Globus pallidus (tissue), 1 donor: ENCODE measurements around the gene MCFD2.
"Not testable (repeated sequence)": the region's sequence is repeated elsewhere in the genome, so short reads cannot be mapped to it uniquely, and the experiment has no call there.

Experiments used
- DNase-seq: peaks from one replicate; pipeline ENCODE4 v3.0.0-alpha.2; 2015; ENCODE audit warnings: low spot score

MCFD2 gene

DNA sequence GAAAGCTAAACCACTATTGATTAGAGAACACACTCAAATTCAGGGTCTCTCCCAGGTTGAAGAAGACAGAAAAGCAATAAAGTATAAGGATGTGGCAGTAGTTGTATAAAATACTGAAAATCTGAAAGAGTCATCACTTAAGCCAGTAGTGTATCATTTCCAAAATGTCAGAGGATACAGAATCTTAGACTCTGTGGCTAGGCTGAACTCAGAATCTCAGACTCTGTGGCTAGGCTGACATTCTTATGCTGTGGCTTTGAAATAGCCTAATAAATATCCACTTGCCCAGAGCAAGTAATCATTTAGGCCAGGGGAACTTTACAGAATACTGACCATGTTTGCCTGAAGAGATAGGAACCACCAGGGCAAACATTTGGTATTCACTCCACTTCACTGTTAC lies 13.1 kb downstream of the MCFD2 start:
- no peak for DNase-seq

DNA sequence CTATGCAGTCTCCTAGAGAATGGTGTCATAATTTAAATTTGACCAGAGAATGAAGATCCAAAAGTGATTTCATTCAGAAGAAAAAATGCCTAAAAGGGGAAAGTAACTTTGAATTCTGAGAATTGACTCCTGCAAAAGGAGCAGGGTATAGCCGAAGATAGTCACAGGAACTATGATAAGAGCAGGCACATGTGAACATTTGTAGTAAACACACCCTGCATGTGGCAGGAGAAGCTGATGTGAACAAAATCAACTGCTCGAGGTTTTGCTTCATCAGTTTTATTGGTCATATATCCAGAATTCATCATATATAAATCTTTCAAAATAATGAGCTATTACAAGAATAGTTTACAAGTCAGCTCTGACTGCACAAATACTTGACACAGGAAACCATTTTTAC lies 14.0 kb downstream of the MCFD2 start:
- DNase-seq = no peak

DNA sequence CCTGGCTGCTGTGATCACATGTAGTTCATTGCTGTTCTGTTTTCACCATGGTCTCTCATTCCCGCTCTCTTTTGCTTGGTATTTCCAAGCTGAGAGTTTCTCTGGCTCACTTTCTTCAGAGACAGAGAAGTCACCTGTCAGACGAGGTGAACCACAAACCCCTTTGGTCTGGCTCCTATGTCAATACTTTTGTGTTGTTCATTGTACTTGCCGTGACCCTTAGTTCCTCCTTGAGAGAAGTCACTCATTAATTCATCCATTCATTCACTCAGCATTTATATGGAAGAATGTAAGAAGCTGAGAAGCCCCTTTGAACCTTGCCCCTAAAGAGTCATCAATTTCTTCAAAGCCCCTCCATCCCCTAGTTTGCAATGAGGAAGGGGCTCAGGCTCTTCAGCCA lies 15.2 kb downstream of the MCFD2 start:
- DNase-seq = no peak

DNA sequence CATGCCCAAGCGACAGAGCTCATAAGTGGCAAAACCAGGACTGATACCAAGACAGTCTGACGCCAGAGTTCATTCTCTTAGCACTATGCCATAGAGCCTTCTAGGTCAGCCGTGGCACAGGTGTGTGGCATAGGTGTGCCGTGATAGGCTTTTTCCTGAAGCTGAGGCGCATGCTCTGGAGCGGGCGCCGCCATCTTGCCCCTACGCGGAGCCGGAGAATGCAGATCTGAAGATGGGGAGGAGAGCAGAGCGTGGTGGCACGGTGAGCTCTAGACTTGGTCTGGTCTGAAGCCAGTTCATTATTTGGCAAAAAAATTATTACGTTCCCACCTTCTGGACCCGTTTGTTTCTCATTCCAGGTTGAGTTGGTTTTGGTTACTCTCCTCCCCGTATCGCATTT lies 16.6 kb downstream of the MCFD2 start:
- no peak for DNase-seq

DNA sequence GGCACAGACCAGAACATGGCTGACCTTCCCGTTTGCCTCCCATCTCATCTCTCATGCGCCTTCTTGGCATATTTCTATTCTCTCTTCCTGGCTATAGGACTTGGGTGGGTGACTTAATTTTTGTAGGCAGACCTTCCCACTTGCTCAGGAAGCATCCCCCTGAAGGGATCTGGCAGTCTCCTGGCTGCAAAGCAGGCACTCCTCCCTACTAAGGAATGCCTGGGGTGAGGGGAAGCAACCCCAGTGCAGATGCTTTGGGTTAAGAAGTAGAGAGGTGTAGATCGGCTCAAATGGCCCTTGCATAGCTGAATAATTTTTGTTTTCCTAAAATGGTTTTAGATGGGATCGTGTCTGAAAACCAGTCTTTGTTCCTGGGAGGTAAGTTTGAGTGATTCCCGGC lies 17.6 kb downstream of the MCFD2 start:
- no peak for DNase-seq

DNA sequence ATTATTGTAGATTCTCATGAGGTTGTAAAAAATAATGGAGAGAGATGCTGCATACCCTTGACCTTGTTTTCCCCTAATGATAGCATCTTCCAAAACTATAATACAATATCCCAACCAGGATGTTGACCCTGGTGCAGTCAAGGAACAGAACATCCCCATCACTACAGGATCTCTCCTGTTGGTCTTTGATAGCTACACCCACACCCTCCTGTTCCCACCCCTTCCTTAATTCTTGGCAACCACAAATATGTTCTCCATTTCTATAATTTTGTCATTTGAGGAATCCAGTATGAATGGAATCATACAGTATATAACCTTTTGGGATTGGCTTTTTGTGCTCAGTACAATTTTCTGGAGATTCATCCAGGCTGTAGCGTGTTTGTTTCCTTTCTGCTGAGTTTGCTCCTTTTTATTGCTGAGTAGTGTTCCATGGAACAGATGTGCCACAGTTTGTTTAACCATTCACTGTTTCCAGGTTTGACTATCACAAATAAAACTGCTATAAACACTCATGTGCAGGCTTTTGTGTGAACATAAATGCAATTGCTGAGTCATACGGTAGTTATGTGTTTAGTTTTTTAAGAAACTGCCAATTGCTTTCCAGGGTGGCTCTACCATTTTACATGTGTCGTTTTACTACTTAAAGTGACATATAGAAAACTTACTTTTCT lies 22.2 kb downstream of the MCFD2 start:
- DNase-seq = no peak

DNA sequence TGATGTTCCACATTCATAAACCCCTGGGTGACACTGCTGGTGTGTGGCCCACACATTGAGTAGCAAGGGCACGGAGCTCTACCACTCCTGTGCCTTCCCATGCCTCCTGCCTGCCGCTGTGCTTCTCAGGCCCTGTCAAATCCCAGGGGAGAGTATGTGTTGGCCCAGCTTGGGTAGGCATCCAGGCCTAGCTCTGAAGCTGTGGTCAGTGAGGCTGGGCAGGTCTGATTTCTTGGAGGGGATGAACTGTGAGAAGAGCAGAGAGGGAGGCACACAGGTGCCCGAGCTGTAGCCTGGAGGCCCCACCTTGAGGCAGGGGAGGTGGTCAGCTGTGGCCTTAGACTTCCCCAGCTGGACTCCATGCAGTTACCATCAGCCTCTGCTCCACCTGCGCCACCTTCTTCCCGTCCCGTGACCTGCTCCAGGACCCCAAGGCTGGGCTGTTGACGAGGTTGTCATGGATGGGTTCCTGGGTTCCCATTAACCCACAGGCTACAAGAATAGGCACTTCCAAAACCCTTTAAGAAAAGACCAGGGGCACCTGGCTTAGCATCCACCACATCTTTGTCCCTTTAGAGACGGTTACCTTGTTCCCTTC lies 23.6 kb downstream of the MCFD2 start:
- no peak for DNase-seq

DNA sequence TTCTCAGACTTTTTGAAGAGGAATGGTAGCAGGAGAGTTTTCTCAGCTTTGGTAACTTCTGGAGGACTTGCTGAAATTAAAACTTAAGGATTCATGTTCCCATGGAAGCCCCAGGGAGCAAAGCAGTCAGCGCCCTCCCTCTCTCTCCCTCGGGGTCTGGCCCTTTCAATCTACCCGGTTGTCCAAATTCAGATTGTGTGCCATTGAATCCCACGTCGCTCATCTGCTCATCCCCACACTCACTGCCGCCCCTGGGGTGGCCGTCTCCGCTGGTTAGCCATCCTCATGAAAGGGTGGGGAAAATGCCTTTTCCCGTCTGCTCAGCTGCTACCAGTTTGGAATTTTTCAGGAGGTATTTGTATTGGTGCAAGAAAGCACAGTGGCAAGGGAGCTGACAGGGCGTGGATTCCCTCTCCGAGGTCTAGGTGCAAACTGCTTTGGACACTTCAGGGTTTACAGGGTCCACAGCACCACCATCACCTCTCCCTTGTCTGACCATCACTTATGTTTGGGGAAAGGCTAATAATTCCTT lies 27.1 kb downstream of the MCFD2 start:
- DNase-seq = no peak

DNA sequence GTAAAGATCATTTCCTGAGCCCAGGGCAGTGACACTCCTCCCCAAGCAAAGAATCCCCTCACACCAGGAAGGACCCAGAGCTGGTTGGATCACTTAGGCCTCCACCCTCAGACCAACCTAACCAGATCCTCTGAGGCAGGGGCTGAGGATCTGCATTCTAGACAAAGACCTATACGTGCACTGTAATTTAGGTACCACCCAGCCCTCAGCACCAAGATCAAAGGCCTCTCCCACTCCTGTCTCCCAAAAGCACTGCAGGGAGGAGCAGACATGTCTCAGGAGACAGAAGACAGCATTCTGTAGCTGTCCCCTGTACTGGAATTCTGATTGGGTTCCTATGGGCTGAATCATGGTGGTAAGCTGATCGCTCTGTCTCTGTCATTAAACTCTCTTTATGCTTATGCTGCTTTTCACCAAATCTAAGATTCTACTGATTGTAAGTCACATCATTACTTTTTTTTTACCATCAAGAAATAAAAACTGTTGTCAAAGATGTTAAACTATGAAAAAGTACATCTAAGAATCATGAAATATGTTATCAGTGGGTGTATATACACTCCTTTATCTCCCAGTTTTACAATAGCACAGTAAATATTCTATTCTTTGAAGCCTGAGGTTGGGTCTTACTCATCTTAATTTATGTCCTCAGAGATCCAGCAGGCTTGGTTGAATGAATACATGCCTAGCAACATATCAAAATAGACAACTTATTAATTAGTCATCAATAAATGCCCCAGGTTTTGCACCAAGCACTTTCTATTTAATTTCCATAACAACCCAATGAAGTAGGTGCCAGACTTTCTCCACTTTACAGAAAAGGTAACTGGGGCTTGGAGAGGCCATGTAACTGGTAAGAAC lies 28.3 kb downstream of the MCFD2 start:
- DNase-seq = no peak

DNA sequence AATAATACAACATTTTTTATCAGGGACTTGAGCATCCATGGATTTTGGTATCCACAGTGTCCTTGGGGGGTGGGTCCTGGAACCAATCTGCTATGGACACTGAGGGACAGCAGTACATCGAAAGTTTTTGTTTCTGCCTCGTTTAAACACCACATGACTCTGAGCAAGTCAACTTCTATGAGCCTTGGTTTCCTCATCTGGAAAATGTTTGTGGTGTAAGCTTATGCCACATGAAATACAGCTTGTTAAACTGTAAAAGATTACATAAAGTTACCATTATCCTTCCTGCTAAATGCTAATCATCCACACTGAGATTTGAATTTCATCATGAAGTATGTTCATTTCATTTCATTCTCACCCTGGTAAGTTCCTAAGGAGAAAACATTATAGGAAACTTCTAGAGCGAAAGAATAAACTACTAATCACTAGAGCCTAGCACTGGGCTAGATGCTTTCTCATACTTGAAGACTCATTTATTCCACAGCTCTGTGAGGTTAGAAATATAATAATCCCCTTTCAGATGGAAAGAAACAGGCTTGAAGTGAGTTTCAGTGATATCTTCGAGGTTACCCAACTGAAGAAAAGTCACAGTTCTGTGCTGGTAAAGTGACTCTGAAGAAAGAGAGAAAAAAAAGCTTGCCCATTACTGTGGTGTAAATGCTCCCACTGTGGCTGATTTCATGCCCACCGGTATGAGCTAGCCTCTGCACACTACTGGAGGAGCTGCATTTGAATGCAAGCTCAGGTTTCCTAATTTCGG lies 29.2 kb downstream of the MCFD2 start:
- DNase-seq = no peak

DNA sequence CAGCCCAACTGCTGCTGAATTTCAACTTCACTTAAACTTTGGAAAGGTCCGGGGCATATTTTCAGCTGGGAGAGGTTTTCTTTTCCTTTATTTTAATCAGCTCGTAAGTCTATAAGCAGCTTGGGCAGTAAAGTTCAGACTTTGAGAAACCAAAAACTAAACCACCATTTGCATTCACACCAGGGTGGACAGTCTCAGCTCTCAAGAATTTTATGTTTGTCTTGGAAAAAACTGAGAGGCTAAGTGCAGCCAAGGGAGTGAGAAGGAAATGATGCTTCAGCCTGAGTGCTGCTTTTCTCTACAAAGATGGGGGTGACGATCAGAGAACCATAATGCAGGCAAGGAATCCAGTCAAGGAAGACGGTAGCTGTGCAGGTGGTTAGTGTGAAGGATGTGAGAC lies 30.2 kb downstream of the MCFD2 start:
- no peak for DNase-seq

DNA sequence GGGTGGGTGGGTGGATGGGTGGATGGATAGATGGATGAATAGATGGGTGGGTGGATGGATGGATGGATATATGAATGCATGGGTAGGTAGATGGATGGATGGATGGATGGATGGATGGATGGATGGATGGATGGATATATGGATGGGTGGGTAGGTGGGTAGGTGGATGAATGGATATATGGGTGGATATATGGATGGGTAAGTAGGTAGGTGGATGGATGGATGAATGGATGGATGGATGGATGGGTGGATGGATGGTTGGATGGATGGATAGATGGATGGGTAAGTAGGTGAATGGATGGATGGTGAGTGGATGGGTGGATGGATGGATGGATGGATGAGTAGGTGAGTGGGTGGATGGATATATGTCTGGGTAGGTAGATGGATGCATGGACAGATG lies 36.1 kb downstream of the MCFD2 start:
- no peak for DNase-seq

DNA sequence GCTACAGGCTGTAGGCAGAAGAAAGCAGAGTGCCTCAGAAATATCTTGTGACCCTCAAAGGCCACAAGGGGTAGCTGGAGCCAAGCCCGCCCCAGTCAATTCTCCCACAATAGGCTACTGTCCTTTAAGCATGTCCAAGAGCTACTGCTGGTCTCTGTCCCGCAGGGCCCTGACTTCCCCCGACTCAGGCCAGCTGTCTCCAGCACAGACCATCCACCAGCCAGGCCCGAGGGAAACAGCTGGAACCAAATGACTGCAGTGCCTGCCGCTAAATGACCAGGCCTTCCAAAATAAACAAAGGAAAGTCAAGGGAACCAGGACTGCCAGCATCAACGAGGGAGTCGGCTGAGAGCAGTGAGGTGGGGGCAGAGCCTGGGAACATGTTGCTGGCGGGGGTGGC lies 36.7 kb downstream of the MCFD2 start:
- DNase-seq = peak; percentile 81

DNA sequence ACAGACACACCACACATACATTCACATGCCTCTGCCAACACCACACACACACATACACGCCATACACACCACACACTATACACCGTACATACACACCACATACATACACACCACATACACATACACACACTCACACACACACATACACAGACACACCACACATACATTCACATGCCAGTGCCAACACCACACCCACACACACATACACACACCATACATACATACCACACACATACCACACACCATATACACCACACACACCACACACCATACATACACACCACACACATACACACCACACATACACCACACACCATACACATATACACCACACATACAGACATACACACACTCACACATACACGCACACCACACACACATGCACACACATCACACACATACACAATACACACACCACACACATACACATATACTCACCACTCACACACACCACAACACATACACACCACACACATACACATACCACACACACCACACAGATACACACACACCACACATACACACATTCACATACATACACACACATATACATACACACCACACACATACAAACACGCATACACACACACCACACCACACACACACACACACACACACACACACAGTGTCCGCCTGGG lies 37.2 kb downstream of the MCFD2 start:
- no peak for DNase-seq

DNA sequence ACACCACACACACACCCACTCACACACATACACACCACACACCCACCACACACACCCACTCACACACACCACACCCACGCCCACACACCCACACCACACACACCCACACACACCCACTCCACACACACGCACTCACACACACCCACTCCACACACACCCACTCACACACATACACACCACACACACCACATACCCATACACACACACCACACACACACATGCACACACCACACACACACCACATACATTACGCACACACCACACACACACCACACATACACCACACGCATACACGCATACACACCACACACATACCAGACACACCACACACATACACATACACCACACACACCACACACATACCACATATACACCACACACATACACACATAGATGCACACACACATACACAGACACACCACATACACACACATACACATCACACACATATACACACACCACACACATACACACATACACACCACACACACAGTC lies 37.9 kb downstream of the MCFD2 start:
- DNase-seq = no peak

DNA sequence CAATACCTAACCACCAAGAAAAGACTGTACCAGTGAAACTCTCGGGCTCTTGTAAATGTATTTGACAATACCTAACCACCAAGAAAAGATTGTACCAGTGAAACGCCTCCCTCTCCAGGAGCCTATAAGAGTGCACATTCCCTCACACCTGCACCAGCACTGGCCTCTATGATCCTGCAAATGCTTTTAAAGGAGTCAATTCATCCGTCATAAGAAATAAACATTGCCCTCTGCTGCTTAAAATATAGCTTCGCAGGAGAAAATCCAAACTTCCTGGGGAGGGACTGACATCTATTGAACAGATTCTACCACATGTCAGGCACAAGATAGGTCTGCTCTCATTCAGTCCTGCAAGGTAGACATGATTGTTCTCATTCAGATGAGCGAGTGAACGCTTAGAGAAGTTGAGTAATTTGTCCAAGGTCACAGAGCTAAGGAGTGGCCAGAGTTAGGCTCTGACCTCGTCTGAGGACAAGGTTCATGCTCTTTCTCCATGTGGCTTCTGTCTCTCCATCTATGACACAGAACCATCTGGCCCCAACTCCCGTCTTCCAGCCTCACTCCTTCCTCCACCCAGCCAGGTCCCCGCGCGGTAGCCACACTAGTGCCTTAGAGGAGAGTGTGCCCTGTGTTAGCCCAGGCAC lies 38.7 kb downstream of the MCFD2 start:
- peak; percentile 31 for DNase-seq

DNA sequence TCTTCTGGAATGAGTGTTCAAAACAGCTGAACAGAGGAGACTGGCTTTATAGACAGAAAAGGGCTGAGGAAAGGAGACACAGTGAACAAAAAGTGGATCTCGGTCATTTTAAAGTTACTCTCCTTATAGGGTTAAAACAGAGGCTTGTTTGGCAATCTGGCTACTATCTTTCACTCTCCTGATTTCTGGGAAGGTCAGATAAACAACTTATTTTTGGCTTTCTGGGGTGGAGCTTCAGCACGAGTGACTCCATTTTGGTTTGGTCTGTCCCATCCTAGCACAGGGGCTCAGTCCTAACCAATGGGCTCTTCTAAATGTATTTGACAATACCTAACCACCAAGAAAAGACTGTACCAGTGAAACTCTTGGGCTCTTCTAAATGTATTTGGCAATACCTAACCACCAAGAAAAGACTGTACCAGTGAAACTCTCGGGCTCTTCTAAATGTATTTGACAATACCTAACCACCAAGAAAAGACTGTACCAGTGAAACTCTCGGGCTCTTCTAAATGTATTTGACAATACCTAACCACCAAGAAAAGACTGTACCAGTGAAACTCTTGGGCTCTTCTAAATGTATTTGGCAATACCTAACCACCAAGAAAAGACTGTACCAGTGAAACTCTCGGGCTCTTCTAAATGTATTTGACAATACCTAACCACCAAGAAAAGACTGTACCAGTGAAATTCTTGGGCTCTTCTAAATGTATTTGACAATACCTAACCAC lies 39.5 kb downstream of the MCFD2 start:
- DNase-seq = not testable (repeated sequence)

DNA sequence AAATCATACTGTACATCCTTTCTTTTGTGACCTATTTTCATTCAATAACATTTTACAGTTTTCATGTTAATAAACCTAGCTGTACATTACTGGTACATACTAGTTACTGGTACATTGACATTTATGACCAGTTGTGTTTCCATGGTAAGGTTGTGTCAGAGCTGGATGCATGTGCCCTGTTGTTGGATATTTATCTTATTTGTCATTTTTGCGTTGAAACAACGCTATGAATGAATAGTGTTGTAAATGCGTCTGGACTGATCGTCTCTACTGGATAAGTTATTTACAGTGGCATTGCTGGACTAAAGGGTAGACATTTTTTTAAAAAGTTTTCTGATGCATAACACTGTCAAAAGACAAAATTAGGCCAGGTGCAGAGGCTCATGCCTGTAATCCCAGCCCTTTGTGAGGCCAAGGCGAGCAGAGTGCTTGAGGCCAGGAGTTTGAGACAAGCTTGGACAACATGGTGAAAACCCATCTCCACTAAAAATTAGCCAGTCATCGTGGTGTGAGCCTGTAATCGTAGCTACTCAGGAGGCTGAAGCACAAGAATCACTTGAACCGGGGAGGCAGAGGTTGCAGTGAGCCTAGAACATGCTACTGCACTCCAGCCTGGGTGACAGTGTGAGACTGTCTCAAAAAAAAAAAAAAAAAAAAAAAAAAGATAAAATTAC lies 40.2 kb downstream of the MCFD2 start:
- no peak for DNase-seq

DNA sequence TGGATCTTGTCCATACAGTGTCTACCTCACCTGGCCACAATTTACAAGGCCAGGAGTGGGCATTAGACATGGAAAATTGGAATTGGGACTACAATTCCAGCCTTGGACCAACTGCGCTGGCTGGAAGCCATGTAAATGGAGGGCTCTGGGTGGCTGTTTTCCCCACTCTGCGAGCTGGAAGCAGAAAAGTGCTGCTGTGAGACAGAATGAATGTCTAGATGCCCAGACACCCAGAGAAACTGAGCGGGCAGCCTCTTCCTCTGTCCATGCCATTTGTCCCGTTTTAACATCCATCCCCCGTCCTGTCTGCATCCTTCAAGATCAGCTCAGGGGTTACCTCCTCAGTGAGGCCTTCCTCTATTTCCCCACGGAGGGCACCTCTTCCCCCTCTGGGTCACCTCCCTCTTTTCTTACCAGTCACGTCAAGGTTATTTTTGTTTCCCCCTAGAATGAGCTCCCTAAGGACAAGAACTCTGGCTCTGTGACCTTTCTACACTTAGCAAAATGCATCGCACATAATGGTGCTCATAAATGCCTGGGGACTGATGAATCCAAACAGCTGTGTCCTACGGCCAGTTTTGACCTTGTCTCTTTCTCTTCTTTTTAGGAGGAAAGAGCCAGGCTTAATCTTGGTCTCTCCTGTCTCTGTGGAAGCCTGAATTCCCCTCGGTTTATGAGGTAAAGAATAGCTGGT lies 41.2 kb downstream of the MCFD2 start:
- DNase-seq = no peak
